HG02852 (cell line): ENCODE results near the gene PSMB2.

Experiments used
- ATAC-seq: cut with Tn5 transposase; IDR thresholded peaks from one replicate; pipeline ENCODE4 v1.9.1; 2021; ENCODE audit warnings: mild to moderate bottlenecking, moderate library complexity; ENCODE audit not compliant: unreplicated experiment

The PSMB2 gene

GRCh38 chr1:35644204-35644603 is 2.9 kb upstream of the PSMB2 start:
- no peak for ATAC-seq

GRCh38 chr1:35642471-35642955 is 1.2 kb upstream of the PSMB2 start:
- no peak for ATAC-seq

GRCh38 chr1:35640380-35641232 is 720 bp downstream of the PSMB2 start:
- ATAC-seq = no peak

- ATAC-seq = no peak
Observed at GRCh38 chr1:35637401-35637809, 3.9 kb downstream of the PSMB2 start.

- ATAC-seq = no peak
Observed at GRCh38 chr1:35633547-35633946, 7.8 kb downstream of the PSMB2 start.

- ATAC-seq = no peak
Observed at GRCh38 chr1:35631396-35631795, 9.9 kb downstream of the PSMB2 start.

GRCh38 chr1:35629051-35629450 is 12.3 kb downstream of the PSMB2 start:
- no peak for ATAC-seq

- no peak for ATAC-seq
Observed at GRCh38 chr1:35623832-35624231, 17.5 kb downstream of the PSMB2 start.

GRCh38 chr1:35622510-35623178 is 18.7 kb downstream of the PSMB2 start:
- ATAC-seq = no peak

- no peak for ATAC-seq
Observed at GRCh38 chr1:35619237-35620121, 21.8 kb downstream of the PSMB2 start.

- no peak for ATAC-seq
Observed at GRCh38 chr1:35615440-35615839, 25.9 kb downstream of the PSMB2 start.

GRCh38 chr1:35611655-35612054 is 29.7 kb downstream of the PSMB2 start:
- ATAC-seq = no peak

- ATAC-seq = no peak
Observed at GRCh38 chr1:35605867-35606182, 35.5 kb downstream of the PSMB2 start.

- ATAC-seq = no peak
Observed at GRCh38 chr1:35605071-35605866, 36.1 kb downstream of the PSMB2 start.

GRCh38 chr1:35603941-35604340 is 37.4 kb downstream of the PSMB2 start:
- ATAC-seq = no peak

GRCh38 chr1:35603468-35603867 is 37.9 kb downstream of the PSMB2 start:
- no peak for ATAC-seq

- ATAC-seq = no peak
Observed at GRCh38 chr1:35600593-35600992, 40.7 kb downstream of the PSMB2 start.

- ATAC-seq = no peak
Observed at GRCh38 chr1:35599411-35599810, 41.9 kb downstream of the PSMB2 start.

- ATAC-seq = no peak
Observed at GRCh38 chr1:35598895-35599294, 42.4 kb downstream of the PSMB2 start.

GRCh38 chr1:35597870-35598269 is 43.5 kb downstream of the PSMB2 start:
- no peak for ATAC-seq

- ATAC-seq = no peak
Observed at GRCh38 chr1:35595684-35596083, 45.6 kb downstream of the PSMB2 start.
